Measurements from ENCODE around the gene RBM41. TPM values are rescaled to one million over a fixed set of nuclear protein-coding genes. Genes with fewer than 3 reads are reported as not detected.
"Not testable (repeated sequence)": the region's sequence is repeated elsewhere in the genome, so short reads cannot be mapped to it uniquely, and the experiment has no call there.

The RBM41 gene
- total RNA-seq, 2 experiments from 2014 or later: 12.9 to 13.7 TPM

DNA sequence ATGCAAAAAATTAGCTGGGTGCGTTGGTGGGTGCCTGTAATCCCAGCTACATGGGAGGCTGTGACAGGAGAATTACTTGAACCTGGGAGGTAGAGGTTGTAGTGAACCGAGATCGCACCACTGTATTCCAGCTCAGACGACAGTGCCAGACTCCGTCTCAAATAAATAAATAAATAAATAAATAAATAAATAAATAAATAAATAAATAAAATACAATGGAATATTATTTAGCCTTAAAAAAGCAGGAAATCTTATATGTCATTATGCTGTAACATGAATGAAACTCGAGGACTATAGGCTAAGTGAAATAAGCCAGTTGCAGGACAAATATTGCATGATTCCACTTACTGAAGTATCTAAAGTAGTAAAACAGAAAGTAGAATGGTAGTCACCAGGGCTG, 42.5 kb downstream of the RBM41 start:
- no peaks in the 10 kb centered on the region for H3K27me3 Mint-ChIP-seq
- DNase-seq (no peak), ATAC-seq (no peak)
- POLR2A ChIA-PET: no interaction called here
- H3K9me3 Mint-ChIP-seq: peaks cover 7% of the 10 kb centered on the region
- peaks cover 20% of the 10 kb centered on the region for H3K36me3 Mint-ChIP-seq (ENCODE audit: low read depth)
- H3K27ac Mint-ChIP-seq: no peak overlapping the region
- H3K4me3 Mint-ChIP-seq: no peak overlapping the region
- intact Hi-C loops (cut with micrococcal nuclease): no loop called here
- CTCF ChIA-PET: no interaction called here
- TF ChIP-seq, protein P1, sequence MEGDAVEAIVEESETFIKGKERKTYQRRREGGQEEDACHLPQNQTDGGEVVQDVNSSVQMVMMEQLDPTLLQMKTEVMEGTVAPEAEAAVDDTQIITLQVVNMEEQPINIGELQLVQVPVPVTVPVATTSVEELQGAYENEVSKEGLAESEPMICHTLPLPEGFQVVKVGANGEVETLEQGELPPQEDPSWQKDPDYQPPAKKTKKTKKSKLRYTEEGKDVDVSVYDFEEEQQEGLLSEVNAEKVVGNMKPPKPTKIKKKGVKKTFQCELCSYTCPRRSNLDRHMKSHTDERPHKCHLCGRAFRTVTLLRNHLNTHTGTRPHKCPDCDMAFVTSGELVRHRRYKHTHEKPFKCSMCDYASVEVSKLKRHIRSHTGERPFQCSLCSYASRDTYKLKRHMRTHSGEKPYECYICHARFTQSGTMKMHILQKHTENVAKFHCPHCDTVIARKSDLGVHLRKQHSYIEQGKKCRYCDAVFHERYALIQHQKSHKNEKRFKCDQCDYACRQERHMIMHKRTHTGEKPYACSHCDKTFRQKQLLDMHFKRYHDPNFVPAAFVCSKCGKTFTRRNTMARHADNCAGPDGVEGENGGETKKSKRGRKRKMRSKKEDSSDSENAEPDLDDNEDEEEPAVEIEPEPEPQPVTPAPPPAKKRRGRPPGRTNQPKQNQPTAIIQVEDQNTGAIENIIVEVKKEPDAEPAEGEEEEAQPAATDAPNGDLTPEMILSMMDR (IDR thresholded peaks at IDR 0.05): no peak
- peaks cover 4% of the 10 kb centered on the region for H3K4me1 Mint-ChIP-seq (ENCODE audit: low read depth)

DNA sequence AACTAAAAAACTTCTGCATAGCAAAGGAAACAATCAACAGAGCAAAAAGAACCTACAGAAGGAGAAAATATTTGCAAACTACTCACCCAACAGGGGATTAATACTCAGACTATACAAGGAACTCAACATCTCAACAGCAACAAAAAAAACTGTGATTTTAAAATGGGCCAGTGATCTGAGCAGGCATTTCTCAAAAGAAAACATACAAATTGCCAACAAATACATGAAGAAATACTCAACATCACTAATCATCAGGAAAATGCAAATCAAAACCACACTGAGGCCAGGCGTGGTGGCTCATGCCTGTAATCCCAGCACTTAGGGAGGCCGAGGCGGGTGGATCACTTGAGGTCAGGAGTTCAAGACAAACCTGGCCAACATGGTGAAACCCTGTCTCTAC, 60.9 kb downstream of the RBM41 start:
- intact Hi-C loops (cut with micrococcal nuclease); CTCF ChIA-PET; H3K9me3 Mint-ChIP-seq; POLR2A ChIA-PET; H3K27ac Mint-ChIP-seq; DNase-seq; H3K4me3 Mint-ChIP-seq; H3K4me1 Mint-ChIP-seq (ENCODE audit: low read depth); H3K27me3 Mint-ChIP-seq; H3K36me3 Mint-ChIP-seq (ENCODE audit: low read depth); ATAC-seq: not testable (repeated sequence)

DNA sequence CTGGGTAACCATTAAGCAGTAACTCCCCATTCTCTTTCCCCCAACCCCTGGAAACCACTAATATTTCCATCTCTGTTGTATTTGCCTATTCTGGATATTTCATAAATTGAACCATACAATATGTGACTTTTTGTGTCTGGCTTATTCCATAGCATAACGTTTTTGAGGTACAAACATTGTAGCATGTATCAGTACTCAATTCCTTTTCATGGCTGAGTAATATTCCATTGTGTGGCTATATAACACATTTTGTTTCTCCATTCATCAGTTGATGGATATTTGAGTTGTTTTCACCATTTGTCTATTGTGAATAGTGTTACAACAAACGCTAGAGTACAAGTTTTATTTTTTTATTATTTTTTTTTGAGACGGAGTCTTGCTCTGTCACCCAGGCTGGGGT, 63.6 kb downstream of the RBM41 start:
- H3K4me1 Mint-ChIP-seq (ENCODE audit: low read depth): no peaks in the 10 kb centered on the region

DNA sequence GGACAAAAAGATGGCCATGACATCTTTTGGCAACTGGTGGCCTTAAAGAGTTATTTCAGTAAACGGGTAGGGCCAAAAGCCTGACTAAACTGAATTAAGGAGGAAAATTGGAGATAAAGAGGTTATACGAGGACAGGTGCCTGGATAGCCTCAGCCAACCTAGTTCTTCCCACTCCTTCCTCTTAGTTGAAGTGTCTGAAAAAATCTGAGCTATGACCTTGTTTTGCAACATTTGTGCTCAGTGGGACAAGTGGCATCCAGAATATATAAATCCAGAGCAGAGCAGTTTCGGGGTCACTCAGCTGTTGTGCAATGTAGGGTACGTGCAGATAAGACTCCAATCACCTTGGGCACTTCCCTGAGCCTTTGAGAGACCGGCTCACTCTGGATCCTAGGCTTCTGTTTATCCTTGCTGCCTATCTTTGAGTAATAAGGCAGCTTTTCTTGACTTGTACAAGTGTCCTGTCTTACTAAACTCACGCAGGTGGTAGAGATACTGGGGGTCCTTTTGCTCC, 68.4 kb downstream of the RBM41 start:
- Mint-ChIP-seq H3K36me3 (ENCODE audit: low read depth) (no peaks in the 10 kb centered on the region), H3K9me3 (no peaks in the 10 kb centered on the region), H3K4me3 (no peak overlapping the region), H3K27ac (no peak overlapping the region), H3K4me1 (ENCODE audit: low read depth) (no peaks in the 10 kb centered on the region), H3K27me3 (peaks cover 3% of the 10 kb centered on the region)
- no peak for ATAC-seq
- ChIA-PET CTCF (no interaction called here), POLR2A (no interaction called here)
- intact Hi-C loops (cut with micrococcal nuclease): no loop called here
- DNase-seq: no peak
- TF ChIP-seq, protein P1 (IDR thresholded peaks at IDR 0.05): no peak

More for the DNA sequence above, 63.6 kb downstream of the RBM41 start:
- TF ChIP-seq, protein P1 (IDR thresholded peaks at IDR 0.05): no peak
- Mint-ChIP-seq H3K27ac (no peak overlapping the region), H3K4me3 (no peak overlapping the region), H3K36me3 (ENCODE audit: low read depth) (peaks cover 5% of the 10 kb centered on the region), H3K27me3 (no peaks in the 10 kb centered on the region), H3K9me3 (peaks cover 8% of the 10 kb centered on the region)
- ChIA-PET POLR2A (no interaction called here), CTCF (no interaction called here)
- ATAC-seq (no peak), DNase-seq (no peak)
- intact Hi-C loops (cut with micrococcal nuclease): no loop called here

DNA sequence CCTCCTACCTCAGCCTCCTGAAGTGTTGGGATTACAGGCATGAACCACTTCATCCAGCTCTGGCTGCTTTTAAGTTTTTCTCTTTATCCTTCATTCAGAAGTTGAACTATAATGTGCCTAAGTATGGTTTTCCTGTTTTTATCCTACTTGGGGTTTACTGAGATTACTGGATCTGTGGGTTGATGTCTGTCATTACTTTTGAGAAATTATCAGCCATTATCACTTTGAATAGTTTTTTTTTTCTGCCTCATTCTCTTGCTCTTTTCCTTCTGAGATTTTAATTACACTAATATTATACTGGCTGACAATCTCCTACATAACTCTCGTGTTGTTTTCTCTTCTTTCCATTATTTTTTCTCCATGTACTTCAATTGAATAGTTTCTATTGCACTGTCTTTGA, 71.0 kb downstream of the RBM41 start:
- DNase-seq: no peak
- H3K36me3 Mint-ChIP-seq (ENCODE audit: low read depth): no peaks in the 10 kb centered on the region
- H3K4me1 Mint-ChIP-seq (ENCODE audit: low read depth): no peaks in the 10 kb centered on the region
- TF ChIP-seq, protein P1 (IDR thresholded peaks at IDR 0.05): no peak
- ChIA-PET CTCF (no interaction called here), POLR2A (no interaction called here)
- no peak for ATAC-seq
- no peak overlapping the region for H3K4me3 Mint-ChIP-seq
- intact Hi-C loops (cut with micrococcal nuclease): no loop called here
- no peak overlapping the region for H3K27ac Mint-ChIP-seq
- peaks cover 5% of the 10 kb centered on the region for H3K27me3 Mint-ChIP-seq
- no peaks in the 10 kb centered on the region for H3K9me3 Mint-ChIP-seq

DNA sequence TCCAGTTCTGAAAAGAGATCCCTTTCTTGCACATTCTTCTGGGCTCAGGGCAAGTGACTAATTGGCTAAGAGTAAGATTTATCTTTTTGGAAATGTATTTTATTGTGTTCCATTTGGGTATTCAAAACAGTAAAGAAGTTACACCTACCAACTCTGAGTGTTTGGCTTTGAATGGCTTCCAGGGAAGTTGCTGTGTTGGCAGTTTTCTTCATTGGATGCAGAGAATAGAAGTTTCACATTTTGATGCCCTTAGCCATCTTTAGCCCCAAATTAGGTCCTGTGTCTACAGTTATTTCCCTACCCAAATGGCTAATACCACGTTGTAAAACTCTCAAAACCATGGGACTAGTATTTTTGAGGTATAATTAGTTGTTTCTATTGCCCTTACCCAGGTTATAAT, 88.9 kb downstream of the RBM41 start:
- TF ChIP-seq, protein P1 (IDR thresholded peaks at IDR 0.05): no peak
- ChIA-PET CTCF (no interaction called here), POLR2A (no interaction called here)
- H3K27me3 Mint-ChIP-seq: no peaks in the 10 kb centered on the region
- H3K27ac Mint-ChIP-seq: no peak overlapping the region
- ATAC-seq: no peak
- no peak for DNase-seq
- no peaks in the 10 kb centered on the region for H3K9me3 Mint-ChIP-seq
- H3K4me3 Mint-ChIP-seq: no peak overlapping the region
- H3K4me1 Mint-ChIP-seq (ENCODE audit: low read depth): no peaks in the 10 kb centered on the region
- intact Hi-C loops (cut with micrococcal nuclease): no loop called here
- H3K36me3 Mint-ChIP-seq (ENCODE audit: low read depth): no peaks in the 10 kb centered on the region
